ENCODE data around the gene NPSR1.

DNA sequence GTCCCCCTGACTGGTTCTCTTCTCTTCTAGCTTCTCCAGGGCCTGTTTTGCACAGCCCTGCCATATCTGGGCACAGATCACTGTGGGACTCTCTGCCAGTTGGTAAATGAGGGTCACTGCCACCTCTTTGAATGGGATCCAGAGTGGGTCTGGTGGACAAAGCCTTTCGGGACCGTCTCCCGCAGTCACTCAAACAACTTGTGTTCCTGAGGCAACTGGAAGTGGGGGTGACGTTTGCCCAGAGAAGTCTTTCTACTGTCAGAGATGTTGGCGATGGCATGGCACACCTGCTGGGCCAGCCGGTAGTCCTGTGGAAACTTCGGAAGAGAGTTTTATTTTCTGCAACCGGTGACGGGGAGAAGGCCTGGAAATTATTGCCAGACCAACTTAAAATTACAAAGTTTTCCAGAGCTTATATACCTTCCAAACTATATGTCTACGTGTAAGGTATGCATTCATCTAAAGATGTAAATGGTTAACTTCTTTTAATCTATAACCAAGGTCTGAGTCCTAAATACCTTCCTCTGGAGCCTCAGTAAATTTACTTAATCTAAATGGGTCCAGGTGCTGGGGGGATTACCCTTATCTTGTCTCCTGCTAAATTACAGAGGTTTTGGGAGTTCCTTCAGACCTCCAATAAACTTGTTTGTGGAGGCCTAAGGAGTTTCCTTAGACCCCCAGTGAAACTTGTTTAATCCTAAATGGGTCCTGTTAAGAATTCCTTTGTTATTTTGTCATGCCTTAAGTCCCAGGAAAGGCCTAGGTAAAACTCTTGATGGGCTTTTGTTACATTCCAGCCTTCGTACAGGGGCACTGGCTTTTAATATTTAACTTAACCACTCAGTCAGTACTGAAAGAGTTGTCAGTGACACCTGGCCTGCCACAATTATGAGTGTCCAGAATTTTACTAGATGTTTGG lies 94.0 kb downstream of the NPSR1 start:
- no peak for TF ChIP-seq CTCF (IDR thresholded peaks at IDR 0.05)
- no peak for TF ChIP-seq POLR2A (IDR thresholded peaks at IDR 0.05)

All from prostate gland (tissue), 2 donors.